ENCODE data around the gene TDP2.
A peak's percentile ranks its signal among the peaks of the same experiment; 100 is the strongest.
"Not testable (repeated sequence)": the region's sequence is repeated elsewhere in the genome, so short reads cannot be mapped to it uniquely, and the experiment has no call there.

TDP2 gene

DNA sequence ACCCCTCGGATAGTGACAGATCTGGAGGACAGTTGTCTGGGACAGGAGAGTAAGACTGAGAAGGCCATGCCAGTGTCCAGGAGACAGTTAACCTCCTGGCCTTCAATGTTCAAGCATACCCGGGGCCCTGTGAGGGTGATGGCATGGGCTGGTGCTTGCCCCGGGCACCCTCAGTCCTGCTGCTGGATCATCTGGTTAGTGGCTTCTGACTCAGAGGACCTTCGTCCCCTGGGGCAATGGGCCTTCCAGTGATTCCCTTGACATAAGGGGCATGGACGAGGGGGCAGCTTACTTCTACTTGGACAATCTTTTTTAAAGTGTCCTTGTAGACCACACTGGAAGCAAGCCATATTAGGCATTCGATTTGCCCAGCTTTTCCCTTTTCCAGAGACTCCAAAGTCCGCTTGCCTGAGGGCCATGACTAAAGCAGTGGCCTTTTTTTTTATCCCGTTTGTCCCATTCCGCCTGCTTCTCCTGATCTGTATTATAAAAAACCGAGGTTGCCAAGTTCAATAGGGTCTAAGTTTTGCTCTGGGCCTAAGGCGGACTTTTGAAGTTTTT lies 12.2 kb upstream of the TDP2 start:
- DNase-seq, result not testable (repeated sequence)

DNA sequence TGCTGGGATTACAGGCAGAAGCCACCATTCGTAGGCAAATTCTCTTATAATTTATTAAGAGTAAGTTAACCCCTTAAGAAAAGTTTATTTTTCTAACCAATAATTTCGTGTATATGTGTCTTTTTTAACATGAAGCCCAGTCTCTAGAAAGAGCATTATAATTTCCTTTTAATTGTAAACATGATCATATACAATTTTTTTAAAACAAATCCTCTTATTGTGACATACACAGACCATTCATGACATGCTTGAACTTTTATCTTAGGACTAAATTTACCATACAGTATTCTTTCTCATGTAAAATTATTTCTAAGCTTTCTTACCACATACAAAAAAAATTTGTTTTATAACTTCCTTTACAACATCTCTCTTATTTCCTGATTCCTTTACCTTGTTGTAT lies 6.9 kb upstream of the TDP2 start:
- DNase-seq, result no peak

DNA sequence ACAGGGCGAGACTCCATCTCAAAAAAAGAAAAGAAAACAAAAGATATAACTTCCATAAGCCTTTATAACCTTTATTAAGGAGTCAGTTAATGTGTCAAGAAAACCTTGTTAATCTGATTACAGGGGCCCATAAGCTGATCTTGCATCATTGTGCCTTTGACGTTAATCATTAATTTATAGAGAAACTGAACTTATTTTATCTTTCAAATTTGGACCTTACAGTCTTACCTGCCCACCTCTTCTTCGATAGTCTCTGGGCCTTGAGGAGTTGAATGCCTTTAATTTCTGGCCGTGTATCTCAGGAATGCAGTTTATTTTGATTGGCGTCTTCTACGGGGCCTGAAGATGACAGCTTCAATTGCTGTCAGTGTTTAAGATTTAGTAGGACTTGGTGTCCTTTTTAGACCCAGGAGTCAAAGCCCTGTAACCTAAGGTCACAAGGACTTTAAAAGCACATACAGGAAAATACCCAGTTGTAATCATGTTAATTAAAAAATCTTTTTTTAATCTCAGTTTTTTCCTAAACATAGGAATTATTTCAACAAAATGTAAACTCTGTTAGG lies 6.0 kb upstream of the TDP2 start:
- DNase-seq, result no peak

DNA sequence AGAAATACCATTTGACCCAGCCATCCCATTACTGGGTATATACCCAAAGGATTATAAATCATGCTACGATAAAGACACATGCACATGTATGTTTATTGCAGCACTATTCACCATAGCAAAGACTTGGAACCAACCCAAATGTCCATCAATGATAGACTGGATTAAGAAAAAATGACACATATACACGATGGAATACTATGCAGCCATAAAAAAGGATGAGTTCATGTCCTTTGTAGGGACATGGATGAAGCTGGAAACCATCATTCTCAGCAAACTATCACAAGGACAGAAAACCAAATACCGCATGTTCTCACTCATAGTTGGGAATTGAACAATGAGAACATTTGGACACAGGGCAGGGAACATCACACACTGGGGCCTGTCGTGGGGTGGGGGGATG lies 4.4 kb upstream of the TDP2 start:
- not testable (repeated sequence) for DNase-seq

DNA sequence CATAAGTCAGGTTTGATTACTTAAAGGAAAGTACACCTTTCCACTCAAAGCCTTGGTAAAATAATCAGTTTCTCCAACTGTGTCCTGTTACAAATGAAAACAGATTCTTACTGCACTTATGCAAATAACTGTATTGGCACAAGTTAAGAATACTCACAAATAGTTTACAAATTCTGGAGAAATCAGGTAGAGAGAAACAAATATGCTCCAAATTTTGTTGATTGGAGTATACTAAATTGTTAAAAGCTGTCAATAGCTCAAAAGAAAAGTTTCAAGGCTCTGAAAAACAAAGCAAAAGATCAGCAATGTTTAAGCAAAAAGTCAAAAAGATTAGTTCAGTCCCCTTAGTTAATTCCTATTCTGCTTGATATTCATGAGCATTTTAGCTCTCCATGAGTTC lies 3.8 kb upstream of the TDP2 start:
- not testable (repeated sequence) for DNase-seq

DNA sequence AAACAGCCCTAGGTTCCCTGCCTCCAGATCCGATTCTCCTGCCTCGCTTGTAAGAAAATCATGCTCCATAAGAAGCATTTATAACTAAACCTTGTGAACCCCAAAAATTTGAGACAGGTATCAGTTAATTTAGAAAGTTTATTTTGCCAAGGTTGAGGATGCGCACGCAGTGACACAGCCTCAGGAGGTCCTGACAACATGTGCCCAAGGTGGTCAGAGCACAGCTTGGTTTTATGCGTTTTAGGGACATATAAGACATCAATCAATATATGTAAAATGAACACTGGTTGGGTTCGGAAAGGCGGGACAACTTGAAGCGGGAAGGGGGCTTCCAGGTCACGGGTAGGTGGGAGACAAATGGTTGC lies 2.3 kb upstream of the TDP2 start:
- DNase-seq, result no peak

DNA sequence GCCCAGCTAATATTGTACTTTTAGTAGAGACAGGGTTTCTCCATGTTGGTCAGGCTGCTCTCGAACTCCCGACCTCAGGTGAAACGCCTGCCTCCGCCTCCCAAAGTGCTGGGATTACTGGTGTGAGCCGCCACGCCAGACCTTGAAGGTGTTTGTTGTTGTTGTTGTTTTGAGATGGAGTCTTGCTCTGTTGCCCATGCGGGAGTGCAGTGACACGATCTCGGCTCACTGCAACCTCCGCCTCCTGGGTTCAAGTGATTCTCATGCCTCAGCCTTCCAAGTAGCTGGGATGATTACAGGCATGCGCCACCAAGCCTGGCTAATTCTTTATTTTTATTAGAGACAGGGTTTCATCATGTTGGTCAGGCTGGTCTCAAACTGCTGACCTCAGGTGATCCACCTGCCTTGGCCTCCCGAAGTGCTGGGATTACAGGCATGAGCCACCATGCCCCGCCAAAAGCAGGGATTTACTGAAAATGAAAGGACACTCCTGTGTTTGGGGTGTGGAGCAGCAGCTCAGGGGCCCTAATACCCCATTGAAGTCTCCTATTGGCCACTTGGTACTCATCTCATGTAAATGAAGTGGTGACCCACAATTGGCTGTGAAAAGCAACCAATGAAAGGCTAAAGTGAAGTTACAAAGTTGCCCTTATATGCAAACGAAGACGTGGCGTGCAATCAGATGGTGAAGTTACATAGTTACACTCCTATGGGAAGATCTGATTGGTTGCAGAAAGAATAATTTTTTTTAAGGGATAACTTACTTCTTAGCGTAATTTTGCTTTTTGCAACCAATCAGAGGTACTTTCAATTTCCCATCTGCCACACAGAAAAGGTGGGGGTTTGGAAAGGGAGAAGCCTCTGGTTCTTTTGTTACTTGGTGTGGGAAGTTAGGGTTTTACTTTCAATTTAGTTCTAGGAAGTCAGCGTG lies 1.6 kb upstream of the TDP2 start:
- not testable (repeated sequence) for DNase-seq

DNA sequence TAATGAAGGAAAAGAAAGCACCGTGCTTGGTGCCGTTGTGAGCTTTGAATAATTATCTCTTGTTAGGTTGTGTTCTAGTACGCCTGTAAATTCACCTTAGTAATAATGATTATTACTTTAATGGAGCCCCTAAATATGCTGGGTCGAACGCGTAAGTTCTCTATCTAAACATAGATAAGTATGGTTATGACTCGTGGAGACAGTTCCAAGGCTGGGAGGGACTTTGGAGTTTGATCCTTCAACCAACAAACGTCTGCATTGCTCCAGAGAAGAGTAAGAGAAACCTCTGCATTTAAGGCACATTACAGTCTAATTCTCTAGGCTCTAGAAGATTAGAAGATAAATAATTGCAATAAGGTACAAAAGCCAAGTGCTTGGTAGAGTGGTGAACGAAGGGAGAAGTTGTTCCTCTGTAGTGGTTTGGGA lies 692 bp upstream of the TDP2 start:
- peak; percentile 24 for DNase-seq

DNA sequence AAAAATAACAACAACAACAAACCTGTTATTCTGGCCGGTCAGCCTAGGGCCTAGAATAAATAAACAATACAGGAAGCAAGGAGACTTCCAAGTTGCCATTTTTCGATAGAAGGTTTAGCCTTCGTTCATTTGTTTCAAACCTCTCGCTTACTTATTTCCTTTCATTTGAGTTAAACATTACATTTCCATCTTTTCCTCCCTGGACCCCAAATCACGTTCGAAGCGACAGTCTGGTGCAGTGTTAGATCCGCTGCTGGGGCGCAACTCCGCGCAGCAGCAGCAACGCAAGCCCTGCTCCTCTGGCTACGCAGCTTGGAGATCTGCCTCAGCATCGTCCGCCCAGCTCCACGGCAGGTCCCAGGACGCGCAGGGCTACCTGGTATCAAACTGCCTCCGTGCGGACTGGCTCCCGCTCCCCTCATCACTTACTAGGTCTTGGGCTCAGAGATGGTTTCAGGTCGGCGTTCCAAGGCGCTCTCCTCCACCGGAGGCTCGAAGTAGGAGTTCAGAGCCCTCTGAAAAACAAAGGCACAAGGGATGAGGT lies 530 bp downstream of the TDP2 start:
- peak; percentile 74 for DNase-seq

DNA sequence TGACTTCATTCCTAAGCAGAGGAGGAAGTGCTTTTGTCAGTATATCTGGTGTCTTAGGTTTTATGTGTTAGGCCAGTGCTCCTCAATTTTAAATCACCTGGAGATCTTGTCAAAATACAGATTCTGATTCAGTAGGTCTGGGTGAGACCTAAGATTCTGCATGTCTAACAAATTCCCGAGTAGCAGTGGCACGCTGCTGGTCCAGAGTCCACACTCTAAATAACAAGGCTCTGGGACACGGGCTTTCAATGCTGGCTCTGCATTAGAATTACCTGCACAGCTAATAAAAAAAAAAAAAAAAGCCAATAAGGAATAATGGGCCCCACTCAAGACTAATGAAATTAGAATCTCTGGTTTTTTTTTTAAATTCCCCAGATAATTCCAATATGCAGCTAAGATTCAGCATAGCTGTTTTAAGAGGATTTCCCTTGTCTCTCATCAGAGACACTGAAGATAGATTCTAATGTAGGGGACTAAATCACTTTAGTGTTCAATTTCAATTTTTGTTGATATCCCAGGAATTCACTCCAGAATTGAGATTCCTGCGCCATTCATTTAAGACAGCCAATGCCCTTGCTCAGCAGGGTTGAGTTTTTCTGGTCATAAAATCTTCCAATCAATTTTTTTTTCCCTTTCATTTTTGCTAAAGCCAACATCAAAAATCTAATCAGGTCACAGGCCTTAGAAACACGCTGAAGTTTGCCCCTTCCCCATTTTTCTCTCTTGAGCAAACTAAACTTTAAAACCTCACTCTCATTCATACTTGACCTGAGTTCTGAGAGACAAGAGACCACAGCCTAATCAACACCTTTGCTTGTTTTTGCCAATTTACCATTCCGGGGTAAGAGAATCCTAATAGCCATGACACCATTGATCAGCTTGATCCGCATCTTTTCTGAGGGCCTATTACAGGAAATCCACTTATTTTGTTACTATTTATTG lies 2.4 kb downstream of the TDP2 start:
- no peak for DNase-seq

DNA sequence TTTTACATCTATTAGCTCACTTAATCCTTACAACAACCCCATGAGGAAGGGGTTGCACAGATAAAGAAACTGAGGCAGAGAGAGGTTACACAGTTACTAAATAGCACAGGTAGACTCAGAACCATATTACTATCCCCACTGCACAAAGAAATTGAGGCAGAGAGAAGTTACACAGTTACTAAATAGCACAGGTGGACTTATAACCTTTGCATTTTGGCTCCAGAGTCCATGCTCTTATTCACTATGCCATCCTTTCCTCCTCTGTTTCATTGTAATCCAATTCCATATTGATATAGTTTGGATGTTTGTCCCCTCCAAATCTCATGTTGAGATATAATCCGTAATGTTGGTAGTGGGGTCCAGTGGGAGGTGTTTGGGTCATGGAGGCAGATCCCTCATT lies 3.5 kb downstream of the TDP2 start:
- no peak for DNase-seq

DNA sequence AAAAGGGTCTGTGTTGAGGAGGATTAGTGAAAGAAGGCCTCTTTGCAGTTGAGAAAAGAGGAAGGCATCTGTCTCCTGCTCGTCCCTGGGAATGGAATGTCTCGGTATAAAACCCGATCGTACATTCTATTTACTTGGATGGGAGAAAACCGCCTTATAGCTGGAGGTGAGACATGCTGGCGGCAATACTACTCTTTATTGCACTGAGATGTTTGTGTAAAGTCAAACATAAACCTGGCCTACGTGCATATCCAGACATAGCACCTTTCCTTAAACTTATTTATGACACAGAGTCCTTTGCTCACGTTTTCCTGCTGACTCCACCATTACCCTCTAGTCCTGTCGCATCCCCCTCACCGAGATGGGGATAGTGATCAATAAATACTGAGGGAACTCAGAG lies 4.5 kb downstream of the TDP2 start:
- DNase-seq, result no peak

DNA sequence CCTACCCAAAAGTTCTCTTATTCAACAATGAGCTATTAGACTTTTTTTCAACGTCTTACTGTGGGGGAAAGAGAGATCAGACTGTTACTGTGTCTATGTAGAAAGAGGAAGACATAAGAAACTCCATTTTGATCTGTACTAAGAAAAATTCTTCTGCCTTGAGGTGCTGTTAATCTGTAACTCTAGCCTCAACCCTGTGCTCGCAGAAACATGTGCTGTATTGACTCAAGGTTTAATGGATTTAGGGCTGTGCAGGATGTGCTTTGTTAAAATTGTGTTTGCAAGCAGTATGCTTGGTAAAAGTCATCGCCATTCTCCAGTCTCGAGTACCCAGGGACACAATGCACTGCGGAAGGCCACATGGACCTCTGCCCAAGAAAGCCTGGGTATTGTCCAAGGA lies 4.9 kb downstream of the TDP2 start:
- DNase-seq, result not testable (repeated sequence)

DNA sequence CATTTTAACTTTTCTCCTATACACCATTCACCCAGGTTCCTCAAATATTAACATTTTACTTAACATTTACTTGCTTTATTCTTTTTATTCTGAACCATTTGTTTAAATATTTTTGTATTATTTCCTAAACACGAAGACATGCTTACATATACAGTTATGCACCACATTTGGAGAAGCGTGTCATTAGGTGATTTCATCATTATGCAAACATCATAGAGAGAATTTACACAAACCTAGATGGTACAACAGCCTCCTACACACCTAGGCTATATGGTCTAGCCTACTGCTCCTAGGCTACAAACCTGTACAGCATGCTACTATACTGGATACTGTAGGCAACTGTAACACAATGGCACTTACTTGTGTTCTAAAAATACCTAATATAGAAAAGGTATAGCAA lies 6.6 kb downstream of the TDP2 start:
- no peak for DNase-seq

DNA sequence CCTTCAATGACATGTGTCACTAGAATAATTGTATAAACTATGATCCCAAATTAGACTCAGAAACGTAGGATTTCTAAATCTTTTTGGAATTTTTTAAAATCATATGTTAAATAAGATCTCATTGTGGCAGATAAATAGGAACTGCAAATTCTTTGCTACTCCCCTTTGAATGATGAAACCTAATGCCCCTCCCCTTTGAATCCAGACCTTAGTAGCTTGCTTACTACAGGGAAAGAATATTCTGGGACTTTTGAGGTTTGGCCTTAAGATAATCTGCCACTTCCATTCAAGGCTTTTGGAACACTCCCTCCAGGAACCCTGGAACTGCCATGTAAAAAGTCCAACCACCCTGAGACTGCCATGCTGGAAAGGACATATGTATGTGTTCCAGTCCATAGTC lies 7.1 kb downstream of the TDP2 start:
- no peak for DNase-seq

DNA sequence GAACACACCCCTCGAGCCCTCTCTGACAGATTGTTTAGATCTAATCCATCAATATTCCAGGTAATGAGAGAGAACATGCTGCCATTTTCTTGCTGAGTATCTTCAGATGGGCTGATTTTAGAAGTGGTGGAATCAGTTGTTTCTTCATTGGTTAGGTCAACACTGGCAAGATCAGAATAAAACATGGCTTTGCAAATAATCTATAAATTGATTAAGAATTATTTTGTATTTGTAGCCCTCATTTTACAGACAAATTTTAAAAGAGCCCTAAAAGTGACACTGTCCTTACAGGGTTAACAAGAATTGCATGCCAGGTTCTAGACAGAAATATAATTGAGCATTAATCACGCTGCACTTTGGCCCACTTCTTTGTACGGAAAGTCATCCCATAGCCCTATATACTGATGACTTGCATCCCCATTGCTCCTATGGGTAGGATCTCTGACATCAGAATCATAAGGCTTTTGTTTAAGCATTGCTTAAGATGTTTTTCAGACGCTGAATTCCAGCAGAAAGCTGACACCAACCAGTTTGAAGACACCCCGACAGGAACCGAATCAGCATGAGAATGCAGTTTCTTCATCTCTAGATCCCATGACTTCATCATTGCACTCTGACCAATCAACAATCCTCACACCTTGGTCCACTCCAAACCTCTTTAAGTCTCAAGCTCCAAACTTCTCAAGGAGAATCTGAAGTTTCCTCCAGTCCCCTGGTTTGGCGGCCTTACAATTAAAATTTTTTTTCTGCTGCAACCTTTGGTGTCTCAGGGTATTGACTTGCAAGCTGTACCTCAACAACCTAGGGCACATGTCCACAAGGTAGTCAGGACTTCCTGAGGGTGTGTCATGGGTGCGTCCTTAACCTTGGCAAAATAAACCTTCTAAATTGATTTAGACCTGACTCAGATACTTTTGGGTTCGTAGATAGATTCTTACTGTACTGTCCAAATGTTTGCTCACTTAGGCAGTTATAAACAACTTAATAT lies 7.8 kb downstream of the TDP2 start:
- DNase-seq, result no peak

DNA sequence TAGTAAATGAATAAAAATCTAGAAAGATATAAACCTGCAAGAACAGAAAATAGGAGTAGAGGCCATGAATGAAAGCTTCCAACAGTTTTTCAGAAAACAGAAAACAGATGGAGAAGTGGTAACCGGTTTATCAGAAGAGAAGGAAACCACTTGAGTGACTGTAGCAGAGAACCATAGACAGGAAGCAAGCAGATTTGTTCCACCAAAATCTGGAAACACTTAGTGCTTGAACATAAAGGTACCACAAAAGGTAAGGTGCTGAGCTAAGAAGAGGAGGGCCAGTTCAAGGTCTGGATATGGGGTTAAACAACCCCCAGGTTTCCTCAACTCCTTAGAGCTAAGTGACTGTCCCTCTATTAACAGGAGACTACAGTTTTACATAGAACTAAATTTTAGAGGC lies 11.5 kb downstream of the TDP2 start:
- DNase-seq, result no peak

DNA sequence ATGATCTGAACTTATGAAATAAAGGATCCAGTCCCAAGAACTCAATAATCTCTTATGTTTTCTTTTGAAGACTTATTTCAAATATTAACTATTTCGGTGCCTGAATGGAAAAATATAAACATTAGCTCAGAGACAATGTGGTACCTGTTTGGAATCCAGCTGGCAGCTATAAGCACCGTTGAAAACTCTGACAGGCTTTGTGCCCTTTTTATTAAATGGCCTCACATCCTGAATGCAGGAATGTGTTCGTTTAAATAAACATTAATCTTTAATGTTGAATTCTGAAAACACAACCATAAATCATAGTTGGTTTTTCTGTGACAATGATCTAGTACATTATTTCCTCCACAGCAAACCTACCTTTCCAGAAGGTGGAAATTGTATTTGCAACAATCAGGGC lies 16.3 kb downstream of the TDP2 start:
- no peak for DNase-seq

DNA sequence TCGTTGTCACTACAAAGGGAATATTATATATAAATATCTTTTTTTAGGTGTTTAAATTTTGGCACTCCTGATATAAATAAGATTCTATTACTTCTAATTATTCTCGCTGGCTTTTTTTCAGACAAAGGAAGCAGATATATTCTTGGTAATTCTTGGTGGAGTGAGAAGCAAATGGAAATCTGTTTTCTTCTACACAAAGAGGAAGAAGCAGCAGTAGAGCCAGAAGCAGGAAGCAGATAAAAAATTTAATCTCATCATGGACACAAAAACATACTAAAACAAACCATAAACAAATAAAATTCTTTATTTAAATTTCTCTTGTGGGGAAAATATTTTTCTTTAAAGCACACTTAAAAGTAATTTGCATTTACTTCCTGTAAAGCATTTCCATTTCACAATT lies 17.0 kb downstream of the TDP2 start:
- DNase-seq, result no peak

DNA sequence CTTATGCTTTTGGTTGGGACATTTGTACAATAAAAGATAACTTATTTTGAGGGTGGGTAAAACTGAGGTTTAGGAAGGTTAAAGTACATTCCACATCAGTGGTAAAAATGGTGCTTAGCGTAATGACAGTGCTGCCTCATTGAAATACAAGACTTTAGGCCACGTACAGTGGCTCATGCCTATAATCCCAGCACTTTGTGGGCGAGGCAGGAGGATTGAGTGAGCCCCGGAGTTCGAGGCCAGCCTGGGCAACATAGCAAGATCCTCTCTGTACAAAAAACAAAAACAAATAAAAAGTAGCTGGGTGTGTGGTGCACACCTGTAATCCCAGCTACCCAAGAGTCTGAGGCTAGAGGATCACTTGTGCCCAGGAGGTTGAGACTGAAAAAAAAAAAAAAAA lies 18.4 kb downstream of the TDP2 start:
- DNase-seq, result no peak

DNA sequence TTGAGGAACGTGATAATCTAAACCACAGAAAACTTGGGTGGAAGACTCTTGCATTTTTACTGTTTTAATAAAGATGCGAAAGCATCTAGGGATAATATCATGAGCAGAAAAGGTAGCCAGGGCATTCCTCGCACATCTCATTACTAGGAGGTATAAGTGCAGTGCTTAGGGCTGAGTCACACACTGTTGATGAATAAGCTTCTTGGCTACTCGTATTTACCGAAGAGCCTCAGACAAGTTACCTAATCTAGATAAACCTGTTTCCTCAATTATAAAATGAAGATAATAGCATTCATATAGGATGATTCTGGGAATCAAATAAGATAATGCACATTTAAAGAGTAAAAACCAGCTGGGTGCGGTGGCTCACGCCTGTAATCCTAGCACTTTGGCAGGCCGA lies 19.9 kb downstream of the TDP2 start:
- no peak for DNase-seq

DNA sequence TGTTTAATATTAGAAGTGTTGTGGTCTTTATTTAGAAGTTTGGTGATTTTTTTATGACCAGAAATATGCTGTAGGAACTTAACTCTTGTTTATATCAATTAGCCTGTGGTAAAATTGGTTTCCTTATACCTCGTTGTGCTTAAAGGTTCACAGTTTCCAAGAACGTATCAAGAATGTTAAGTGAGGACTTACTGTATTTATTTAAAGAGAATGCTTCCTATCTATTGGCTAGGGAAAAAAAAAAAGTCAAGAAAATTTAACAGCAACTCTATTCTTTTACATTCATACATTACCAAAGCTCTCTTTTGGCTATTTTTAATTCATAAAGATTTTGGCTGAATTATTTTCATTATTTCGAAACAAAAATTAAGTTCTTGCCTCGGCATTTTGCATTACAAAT lies 22.3 kb downstream of the TDP2 start:
- no peak for DNase-seq

All from NCI-H146 (cell line).